ENCODE data around the gene MAP3K14.

MAP3K14 gene

DNA sequence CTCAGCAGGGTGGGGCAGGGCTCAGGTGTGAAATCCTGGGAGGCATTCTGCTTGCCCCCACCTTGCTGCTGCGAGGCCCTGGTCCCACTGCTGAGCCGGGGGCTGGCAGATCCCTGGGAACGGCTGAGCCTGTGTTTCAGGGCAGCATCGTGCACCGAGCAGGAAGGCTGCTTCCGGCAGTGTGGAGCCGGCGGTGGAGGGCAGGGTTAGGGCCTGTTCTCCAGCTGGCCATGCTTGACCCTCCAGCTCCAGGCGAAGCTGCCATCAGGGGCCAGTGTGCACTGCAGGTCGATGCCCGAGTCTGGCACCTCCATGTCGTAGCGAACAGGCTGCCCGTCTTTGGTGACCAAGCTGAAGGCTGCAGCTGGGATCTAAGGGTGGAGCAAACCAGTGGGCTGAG is 52.4 kb downstream of the MAP3K14 start:
- Histone ChIP-seq H3K4me3 (ENCODE audit: low read depth, low read length) (no peak overlapping the region), H3K9me3 (ENCODE audit: control insufficient read depth, insufficient read depth, low read length) (no peaks in the 10 kb centered on the region), H3K36me3 (ENCODE audit: control insufficient read depth, insufficient read depth, low read length) (peaks cover 7% of the 10 kb centered on the region), H3K9ac (ENCODE audit: low read depth, low read length) (no peak overlapping the region), H3K4me1 (ENCODE audit: control insufficient read depth, insufficient read depth, low read length) (peaks cover 2% of the 10 kb centered on the region), H3K27me3 (ENCODE audit: control insufficient read depth, insufficient read depth, low read length) (peaks cover 12% of the 10 kb centered on the region)

GRCh38 chr17:45263477-45263860 is 53.4 kb downstream of the MAP3K14 start:
- Histone ChIP-seq H3K9me3 (ENCODE audit: control insufficient read depth, insufficient read depth, low read length) (no peaks in the 10 kb centered on the region), H3K36me3 (ENCODE audit: control insufficient read depth, insufficient read depth, low read length) (peaks cover 5% of the 10 kb centered on the region)

GRCh38 chr17:45262516-45263476 is 54.0 kb downstream of the MAP3K14 start:
- Histone ChIP-seq H3K9ac (ENCODE audit: low read depth, low read length) (peak overlapping the region; percentile 26), H3K9me3 (ENCODE audit: control insufficient read depth, insufficient read depth, low read length) (no peaks in the 10 kb centered on the region), H3K4me1 (ENCODE audit: control insufficient read depth, insufficient read depth, low read length) (peaks cover 2% of the 10 kb centered on the region), H3K4me3 (ENCODE audit: low read depth, low read length) (peak overlapping the region; percentile 58), H3K36me3 (ENCODE audit: control insufficient read depth, insufficient read depth, low read length) (peaks cover 3% of the 10 kb centered on the region), H3K27me3 (ENCODE audit: control insufficient read depth, insufficient read depth, low read length) (peaks cover 12% of the 10 kb centered on the region)

More at GRCh38 chr17:45263477-45263860, 53.4 kb downstream of the MAP3K14 start:
- Histone ChIP-seq H3K4me3 (ENCODE audit: low read depth, low read length) (no peak overlapping the region), H3K9ac (ENCODE audit: low read depth, low read length) (no peak overlapping the region), H3K4me1 (ENCODE audit: control insufficient read depth, insufficient read depth, low read length) (peaks cover 2% of the 10 kb centered on the region), H3K27me3 (ENCODE audit: control insufficient read depth, insufficient read depth, low read length) (peaks cover 12% of the 10 kb centered on the region)

- no peaks in the 10 kb centered on the region for H3K9me3 ChIP-seq (ENCODE audit: control insufficient read depth, insufficient read depth, low read length)
- H3K9ac ChIP-seq (ENCODE audit: low read depth, low read length): peak within 1 kb of the TSS; percentile 26
- H3K4me1 ChIP-seq (ENCODE audit: control insufficient read depth, insufficient read depth, low read length): peaks cover 8% of the 10 kb centered on the region
- peak within 1 kb of the TSS; percentile 58 for H3K4me3 ChIP-seq (ENCODE audit: low read depth, low read length)
- H3K36me3 ChIP-seq (ENCODE audit: control insufficient read depth, insufficient read depth, low read length): peaks cover 3% of the 10 kb centered on the region
- H3K27me3 ChIP-seq (ENCODE audit: control insufficient read depth, insufficient read depth, low read length): peaks cover 12% of the 10 kb centered on the region
Measured at GRCh38 chr17:45261577-45262515, 55.0 kb downstream of the MAP3K14 start, which contains the start of gene SPATA32. Gene SPATA32, minus strand, starts transcription at chr17:45262094. Its CDS starts 78 bp downstream, at chr17:45262016.

DNA sequence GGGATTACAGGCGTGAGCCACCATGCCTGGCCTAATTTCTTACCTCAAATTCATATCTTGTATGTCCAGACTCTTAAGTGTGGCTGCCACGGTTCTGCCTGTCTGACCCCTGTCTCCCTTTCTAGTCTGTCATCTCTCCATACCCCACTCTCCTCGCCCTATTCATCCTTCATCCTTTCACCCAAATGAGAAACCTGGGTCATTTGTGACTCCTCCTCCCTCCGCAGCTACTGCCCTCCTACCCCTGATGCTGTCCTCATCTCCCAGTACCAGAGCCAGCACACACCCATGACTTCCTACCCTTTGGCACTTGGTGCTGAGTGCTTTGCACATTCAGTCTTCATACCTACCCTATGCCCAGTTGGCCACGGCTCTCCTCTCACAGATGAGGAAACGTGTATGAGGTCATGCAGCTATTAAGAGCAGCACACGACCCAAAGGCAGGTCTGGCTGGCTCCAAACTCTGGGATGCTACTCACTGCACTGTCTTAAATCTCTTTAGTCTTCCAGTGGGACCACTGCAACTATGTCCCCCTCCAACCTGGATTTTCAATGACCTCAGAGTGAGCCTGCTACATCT is 56.5 kb downstream of the MAP3K14 start:
- Histone ChIP-seq H3K9me3 (ENCODE audit: control insufficient read depth, insufficient read depth, low read length) (no peaks in the 10 kb centered on the region), H3K9ac (ENCODE audit: low read depth, low read length) (no peak overlapping the region), H3K36me3 (ENCODE audit: control insufficient read depth, insufficient read depth, low read length) (peaks cover 3% of the 10 kb centered on the region), H3K4me3 (ENCODE audit: low read depth, low read length) (no peak overlapping the region), H3K27me3 (ENCODE audit: control insufficient read depth, insufficient read depth, low read length) (peaks cover 12% of the 10 kb centered on the region), H3K4me1 (ENCODE audit: control insufficient read depth, insufficient read depth, low read length) (peaks cover 11% of the 10 kb centered on the region)

- Histone ChIP-seq H3K4me3 (ENCODE audit: low read depth, low read length) (no peak overlapping the region), H3K9ac (ENCODE audit: low read depth, low read length) (no peak overlapping the region), H3K9me3 (ENCODE audit: control insufficient read depth, insufficient read depth, low read length) (no peaks in the 10 kb centered on the region), H3K36me3 (ENCODE audit: control insufficient read depth, insufficient read depth, low read length) (no peaks in the 10 kb centered on the region), H3K4me1 (ENCODE audit: control insufficient read depth, insufficient read depth, low read length) (peaks cover 11% of the 10 kb centered on the region), H3K27me3 (ENCODE audit: control insufficient read depth, insufficient read depth, low read length) (peaks cover 12% of the 10 kb centered on the region)
Measured at GRCh38 chr17:45258981-45259380, 57.8 kb downstream of the MAP3K14 start.

- Histone ChIP-seq H3K4me3 (ENCODE audit: low read depth, low read length) (no peak overlapping the region), H3K36me3 (ENCODE audit: control insufficient read depth, insufficient read depth, low read length) (no peaks in the 10 kb centered on the region), H3K9me3 (ENCODE audit: control insufficient read depth, insufficient read depth, low read length) (no peaks in the 10 kb centered on the region), H3K4me1 (ENCODE audit: control insufficient read depth, insufficient read depth, low read length) (peaks cover 11% of the 10 kb centered on the region), H3K9ac (ENCODE audit: low read depth, low read length) (no peak overlapping the region), H3K27me3 (ENCODE audit: control insufficient read depth, insufficient read depth, low read length) (peaks cover 12% of the 10 kb centered on the region)
Measured at GRCh38 chr17:45257115-45257514, 59.7 kb downstream of the MAP3K14 start.

DNA sequence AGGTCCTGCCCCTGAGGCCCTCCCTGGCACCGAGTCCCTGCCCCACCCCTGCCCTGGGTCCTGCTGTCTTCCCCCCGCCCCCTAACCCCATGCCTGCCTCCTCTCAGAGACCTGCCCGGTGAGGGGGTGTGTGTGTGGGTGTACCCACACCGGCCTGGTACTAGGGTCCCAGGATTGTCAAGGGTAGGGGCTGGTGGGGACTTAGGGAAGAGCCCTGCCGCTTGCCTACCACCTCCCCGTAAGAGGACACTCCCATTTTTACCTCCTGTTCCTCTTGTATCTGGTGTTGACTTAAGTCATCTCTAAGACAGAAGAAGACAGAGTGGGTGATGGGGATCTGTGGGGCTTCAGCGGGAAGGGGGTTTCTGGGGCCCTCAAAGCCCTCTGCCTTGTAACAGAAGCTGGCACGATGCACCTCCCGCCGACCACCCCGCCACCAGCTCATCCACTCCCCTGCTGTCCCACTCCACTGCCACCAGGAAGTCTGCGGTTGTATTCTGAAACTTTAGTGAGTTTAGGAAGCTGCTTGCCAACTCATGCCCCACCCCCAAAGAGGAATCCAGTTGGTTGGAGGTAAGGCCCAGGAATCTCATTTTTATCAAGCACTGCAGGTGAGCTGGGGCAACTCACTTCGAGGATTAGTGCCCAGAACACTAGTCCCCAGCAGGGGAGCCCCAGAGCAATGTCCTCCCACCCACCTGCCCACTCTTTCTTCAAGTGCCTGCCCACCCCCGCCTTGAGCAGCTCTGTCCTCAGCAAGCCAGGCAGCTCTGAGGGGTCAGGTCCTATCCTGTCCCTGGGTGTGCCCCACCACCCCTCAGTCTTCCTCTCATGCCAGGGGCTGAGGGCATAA is 60.5 kb downstream of the MAP3K14 start:
- no peaks in the 10 kb centered on the region for H3K9me3 ChIP-seq (ENCODE audit: control insufficient read depth, insufficient read depth, low read length)
- no peak overlapping the region for H3K9ac ChIP-seq (ENCODE audit: low read depth, low read length)
- peaks cover 10% of the 10 kb centered on the region for H3K27me3 ChIP-seq (ENCODE audit: control insufficient read depth, insufficient read depth, low read length)
- H3K36me3 ChIP-seq (ENCODE audit: control insufficient read depth, insufficient read depth, low read length): no peaks in the 10 kb centered on the region
- no peak overlapping the region for H3K4me3 ChIP-seq (ENCODE audit: low read depth, low read length)
- peaks cover 9% of the 10 kb centered on the region for H3K4me1 ChIP-seq (ENCODE audit: control insufficient read depth, insufficient read depth, low read length)

DNA sequence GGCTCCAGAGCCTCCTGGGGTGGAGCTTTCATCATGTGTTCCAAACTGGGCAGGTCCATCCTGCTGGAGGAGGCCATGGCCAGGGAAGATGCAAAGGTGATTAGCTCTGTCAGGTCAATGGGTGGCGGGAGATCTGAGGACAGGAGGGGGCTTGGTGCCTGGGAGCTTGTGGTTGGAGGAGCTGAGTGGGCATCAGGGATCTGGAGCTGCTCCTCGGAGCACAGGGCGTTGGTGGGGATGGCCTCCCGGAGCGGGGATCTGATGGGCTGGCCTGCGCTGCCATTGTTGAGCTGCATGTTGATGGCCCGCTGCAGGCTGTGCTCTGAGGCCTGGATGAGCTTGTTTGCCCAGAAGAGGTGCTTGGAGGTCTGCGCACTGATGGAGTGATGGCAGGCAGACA is 61.5 kb downstream of the MAP3K14 start:
- Histone ChIP-seq H3K9me3 (ENCODE audit: control insufficient read depth, insufficient read depth, low read length) (no peaks in the 10 kb centered on the region), H3K4me1 (ENCODE audit: control insufficient read depth, insufficient read depth, low read length) (peaks cover 9% of the 10 kb centered on the region), H3K36me3 (ENCODE audit: control insufficient read depth, insufficient read depth, low read length) (peaks cover 5% of the 10 kb centered on the region), H3K9ac (ENCODE audit: low read depth, low read length) (no peak overlapping the region), H3K4me3 (ENCODE audit: low read depth, low read length) (no peak overlapping the region), H3K27me3 (ENCODE audit: control insufficient read depth, insufficient read depth, low read length) (peaks cover 2% of the 10 kb centered on the region)

- H3K9ac ChIP-seq (ENCODE audit: low read depth, low read length): no peak overlapping the region
- H3K4me1 ChIP-seq (ENCODE audit: control insufficient read depth, insufficient read depth, low read length): peaks cover 9% of the 10 kb centered on the region
- H3K36me3 ChIP-seq (ENCODE audit: control insufficient read depth, insufficient read depth, low read length): peaks cover 8% of the 10 kb centered on the region
- no peaks in the 10 kb centered on the region for H3K27me3 ChIP-seq (ENCODE audit: control insufficient read depth, insufficient read depth, low read length)
- H3K9me3 ChIP-seq (ENCODE audit: control insufficient read depth, insufficient read depth, low read length): no peaks in the 10 kb centered on the region
- no peak overlapping the region for H3K4me3 ChIP-seq (ENCODE audit: low read depth, low read length)
Measured at GRCh38 chr17:45253879-45254278, 62.9 kb downstream of the MAP3K14 start.
